ENCODE data around the gene N4BP3.
"Not testable (repeated sequence)": the region's sequence is repeated elsewhere in the genome, so short reads cannot be mapped to it uniquely, and the experiment has no call there.

Gene N4BP3, protein sequence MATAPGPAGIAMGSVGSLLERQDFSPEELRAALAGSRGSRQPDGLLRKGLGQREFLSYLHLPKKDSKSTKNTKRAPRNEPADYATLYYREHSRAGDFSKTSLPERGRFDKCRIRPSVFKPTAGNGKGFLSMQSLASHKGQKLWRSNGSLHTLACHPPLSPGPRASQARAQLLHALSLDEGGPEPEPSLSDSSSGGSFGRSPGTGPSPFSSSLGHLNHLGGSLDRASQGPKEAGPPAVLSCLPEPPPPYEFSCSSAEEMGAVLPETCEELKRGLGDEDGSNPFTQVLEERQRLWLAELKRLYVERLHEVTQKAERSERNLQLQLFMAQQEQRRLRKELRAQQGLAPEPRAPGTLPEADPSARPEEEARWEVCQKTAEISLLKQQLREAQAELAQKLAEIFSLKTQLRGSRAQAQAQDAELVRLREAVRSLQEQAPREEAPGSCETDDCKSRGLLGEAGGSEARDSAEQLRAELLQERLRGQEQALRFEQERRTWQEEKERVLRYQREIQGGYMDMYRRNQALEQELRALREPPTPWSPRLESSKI

DNA sequence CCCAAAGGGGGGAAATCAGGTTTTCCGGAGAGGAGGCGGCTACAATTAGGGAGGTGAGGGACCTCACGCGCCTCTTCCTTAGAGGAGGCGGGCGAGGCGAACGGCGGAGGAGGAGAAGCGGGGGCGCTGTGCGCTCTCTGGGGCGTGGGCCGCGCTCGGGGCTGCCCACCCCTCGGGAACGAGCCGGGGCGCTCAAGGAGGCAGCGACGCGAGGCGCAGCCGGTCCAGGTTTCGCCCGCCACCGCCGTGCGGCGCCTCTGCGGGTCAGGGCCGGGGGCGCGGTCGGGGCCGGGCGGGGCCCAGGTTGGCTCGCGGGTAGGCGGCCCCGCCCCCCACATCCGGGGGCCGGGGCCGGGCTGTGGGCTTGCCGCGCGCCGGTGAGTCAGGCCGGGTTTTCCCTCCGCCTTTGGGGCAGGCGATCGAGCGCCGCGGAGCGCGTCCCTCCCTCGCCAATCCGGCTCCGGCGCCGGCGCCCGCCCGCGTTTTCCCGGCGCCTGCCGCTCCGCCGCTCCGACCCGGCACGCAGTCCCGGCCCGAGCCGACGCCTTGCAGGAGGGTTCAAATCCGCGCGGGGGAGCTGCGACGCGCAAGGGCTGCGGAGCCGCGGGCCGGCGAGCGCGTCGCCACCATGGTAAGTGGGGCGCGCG is at the start of gene N4BP3:
Gene N4BP3 (plus strand): TSS at position 392 of the 647 bp plus-strand sequence. CDS start 6,052 bp downstream, outside the sequence.
- DNase-seq (ENCODE audit: low read depth) = no peak

DNA sequence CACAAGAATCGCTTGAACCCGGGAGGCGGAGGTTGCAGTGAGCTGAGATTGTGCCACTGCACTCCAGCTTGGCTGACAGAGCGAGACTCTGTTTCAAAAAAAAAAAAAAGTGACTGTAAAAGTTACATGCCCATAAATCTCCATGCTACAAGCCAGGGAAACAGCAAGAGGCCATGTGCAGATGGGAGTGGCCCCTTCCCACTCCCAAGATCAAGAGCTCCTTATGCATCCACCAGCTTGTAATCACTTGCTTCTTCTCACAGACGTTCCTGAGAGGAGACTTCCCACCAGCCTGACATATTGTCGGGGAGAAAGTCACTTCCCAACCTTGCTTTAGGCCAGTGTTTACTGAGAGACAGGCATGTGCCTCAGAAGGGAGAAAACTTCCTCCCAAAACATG is 45.6 kb upstream of the N4BP3 start:
- DNase-seq (ENCODE audit: low read depth) = no peak

DNA sequence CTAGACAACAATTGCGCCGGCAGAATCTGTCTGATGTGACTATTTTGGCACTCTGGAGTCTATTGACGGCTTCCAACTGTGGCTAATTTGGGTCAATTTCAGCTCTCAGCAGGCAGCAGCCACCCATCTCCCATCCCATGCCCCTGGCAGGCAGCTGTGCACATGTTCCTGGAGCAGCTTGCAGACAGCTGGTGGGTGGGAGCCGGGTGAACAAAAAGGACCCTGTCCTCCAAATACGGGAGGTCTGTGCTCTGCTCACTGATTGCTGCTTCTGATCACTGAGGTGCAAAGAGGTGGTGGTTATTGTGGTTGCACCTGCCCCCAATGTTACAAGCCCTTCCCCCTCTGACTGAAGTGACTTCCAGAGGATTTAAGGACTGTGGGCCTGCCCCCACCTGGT is 45.0 kb upstream of the N4BP3 start:
- DNase-seq (ENCODE audit: low read depth) = no peak

DNA sequence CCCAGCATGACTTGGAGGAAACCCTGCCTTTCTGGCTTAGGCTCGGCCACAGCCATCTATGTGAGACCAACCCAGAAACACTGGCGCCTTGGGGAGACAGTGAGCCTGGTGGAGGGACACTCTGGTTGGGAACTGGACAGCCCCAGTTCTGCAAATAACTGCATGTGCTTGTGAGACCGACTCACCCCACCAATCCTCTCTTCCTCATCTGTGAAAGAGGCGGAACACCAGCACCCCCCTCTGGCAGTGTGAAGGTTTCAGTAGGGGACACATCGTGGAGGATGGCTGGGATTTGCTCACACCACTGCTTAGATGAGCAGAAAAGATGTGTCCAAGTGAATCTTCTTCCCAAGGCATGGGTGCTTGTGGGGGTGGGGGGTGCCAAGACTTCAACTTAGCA is 43.4 kb upstream of the N4BP3 start:
- DNase-seq (ENCODE audit: low read depth) = no peak

DNA sequence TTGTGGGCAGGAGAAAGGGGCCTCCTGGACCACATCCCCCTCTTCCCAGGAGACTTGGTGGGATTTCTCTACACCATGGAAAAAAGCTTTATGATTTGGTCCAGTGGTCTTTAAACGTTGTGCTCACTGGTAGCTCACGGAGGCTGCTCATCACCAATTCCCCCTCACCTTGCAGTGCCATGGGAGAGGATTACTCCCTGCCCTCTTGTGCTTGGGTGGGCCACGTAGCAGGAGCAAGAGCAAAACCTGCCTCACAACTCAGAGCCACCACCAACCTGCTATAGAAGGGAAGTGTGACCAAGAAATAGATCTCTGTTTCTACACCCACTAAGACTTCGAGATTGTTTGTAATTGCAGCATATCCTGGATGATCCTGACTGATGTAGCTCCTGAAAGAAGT is 42.2 kb upstream of the N4BP3 start:
- no peak for DNase-seq (ENCODE audit: low read depth)

DNA sequence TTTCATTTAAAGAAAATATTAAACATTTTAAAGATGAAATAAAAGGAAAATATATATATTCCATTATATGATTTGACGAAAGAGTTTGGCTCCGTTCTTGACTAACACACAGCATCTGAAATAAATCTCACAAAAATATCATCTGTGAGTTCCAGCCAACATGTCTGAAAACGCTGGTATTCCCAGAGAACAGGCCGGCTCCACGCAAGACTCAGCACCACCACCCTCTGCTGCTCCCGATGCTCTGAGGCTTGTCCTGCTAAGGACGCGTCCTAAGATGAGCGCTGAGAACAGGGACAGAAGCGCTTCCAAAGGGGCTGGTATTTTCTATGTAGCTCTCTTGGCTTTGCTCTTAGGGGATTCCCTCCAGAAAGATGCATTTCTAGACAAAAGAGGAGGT is 40.6 kb upstream of the N4BP3 start:
- no peak for DNase-seq (ENCODE audit: low read depth)

DNA sequence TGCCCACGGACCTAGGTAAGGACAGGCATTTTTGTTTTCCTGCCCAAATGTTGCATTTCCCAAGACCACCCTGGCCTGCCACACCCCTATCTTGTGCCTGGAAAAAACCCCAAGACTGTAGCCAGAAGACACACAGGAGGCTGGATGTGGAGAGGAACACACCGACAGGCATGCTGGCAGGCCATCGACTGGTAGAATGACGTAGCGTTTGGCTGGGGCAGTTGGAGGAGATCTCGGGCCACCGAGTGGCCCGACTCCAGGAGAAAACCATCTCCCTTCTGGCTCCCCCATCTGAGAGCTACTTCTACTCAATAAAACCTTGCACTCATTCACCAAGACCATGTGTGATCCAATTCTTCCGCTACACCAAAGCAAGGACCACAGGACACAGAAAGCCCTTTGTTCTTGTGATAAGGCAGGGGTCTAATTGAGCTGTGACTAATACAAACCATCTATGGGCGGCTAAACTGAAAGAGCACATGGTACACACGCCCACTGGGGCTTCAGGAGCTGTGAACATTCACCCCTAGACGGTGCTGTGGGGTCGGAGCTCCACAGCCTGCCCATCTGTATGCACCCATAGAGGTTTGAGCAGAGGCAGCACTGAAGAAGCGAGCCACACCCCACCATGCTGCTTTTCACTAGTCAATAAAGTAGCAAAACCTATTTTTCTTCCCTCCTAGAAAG is 38.9 kb upstream of the N4BP3 start:
- DNase-seq (ENCODE audit: low read depth) = no peak

DNA sequence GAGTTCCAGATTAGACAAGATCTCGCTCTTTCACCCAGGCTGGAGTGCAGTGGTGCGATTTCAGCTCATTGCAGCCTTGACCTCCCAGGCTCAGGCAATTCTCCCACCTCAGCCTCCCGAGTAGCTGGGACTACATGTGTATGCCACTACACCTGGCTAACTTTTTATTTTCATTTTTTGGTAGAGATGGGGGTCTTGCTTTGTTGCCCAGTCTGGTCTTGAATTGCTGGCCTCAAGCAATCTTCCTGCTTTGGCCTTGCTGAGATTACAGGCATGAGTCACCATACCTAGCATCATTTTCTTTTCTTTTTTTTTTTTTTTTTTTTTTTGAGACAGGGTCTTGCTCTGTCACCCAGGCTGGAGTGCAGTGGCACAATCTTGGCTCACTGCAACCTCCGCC is 36.4 kb upstream of the N4BP3 start:
- DNase-seq (ENCODE audit: low read depth) = not testable (repeated sequence)

DNA sequence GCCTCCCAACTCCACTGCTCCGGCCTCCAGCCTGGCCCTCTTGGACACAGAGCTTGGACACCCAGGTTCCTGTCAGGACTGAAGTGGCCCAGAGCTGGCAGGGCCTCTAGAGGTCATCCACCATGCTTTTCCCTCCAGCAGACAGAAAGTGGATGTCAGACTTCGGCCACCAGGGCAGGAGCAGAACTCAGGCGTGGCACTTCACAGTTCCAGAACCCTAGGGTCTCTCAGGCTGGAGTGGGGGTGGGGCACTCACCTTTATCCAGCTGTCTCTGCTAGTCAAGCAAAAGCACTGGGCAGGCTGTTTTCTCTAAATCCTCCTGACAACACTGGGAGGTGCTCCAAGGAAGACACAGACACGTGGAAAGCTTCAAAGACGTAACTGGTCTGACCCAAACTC is 35.6 kb upstream of the N4BP3 start:
- DNase-seq (ENCODE audit: low read depth) = no peak

DNA sequence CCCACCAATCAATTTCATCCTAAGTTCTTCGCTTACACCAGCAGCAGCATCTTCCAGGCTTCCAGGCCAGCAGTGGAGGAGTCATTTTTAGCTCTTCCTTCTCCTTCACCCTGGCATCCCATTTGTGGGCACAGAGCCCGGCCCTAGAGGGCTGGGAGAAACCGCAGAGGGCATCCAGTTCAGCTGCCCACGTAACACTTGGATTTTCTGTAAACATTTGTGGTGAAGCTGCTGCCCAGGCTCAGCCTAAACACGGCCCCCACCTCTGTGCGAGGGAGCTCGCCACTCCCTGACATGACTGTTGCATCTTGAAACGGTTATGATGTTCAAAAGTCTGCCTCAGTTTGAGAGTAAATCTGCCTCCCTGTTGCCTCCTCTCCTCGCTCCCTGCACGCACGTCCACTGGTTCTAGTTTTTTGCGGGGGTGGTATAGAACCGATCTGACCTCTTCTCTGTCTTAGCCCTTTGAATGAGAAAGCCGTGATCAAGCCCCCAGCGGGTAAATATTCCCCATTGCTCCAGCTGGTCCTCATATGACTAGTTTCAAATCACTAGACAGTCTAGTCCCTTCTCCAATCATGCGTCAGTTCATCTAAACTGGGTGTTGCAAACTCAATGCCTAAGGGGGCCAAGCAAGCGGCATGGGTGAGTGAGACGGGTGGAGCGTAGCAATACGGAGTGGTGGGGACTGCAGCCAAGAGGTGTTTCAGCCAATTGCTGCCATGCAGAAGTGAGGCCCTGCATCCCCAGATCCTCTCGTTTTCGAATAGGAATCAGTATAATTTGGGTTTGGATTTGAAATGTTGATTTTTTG is 34.9 kb upstream of the N4BP3 start:
- peak; percentile 14 for DNase-seq (ENCODE audit: low read depth)

DNA sequence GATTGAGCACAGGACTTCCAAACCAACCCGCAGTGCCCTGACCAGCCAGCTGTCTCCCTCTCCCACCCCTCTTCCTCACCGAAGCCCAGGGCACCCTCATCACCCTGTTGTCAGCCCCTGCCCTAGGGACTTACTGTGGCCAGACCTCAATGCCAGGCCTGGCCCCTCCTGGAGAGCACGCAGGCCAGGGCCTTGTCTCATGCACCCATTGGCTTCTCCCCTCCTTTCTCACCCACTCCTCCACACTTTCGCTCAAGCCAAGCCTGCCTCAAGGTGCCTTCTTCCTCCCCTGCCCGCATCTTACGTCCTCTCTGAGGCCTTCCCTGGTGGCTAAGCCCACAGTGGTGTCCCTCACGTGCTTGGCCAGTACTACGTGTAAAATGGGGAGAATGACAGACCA is 33.3 kb upstream of the N4BP3 start:
- DNase-seq (ENCODE audit: low read depth) = no peak

DNA sequence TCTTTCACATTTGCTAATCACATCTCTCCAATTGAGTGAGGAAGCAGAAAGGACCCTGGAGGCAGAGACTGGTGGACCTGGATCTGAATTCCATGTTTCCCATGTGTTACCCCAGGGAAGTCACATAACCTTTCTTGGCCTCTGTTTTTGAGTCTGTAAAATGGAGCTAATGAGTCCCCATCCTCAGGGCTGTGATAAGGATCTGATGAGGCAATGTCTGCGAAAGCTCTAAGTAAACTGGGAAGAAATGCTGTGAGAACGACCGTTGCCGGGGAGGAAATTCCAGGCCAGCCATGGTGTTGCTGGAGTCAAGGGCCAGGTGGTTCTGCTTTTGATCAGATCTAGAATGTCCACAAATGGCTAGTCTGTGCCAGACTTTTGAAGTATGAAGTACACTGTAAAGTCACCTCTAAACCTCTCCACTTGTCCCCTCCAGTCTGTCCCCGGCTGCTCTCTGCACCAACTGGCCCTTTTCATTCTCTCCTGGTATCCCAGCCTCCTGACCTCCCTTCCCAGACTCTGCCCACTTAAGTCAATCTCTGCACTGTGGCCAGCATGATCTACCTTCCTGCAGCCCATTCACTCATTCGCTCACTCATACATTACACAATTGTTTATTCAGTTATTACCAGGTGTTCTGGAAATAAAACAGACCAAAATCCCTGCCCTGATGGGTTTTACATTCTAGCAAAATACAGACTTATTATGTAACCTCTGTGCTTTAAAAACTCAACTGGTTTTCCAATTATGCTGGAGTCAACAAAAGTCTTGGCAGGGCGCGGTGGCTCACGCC is 32.5 kb upstream of the N4BP3 start:
- no peak for DNase-seq (ENCODE audit: low read depth)

DNA sequence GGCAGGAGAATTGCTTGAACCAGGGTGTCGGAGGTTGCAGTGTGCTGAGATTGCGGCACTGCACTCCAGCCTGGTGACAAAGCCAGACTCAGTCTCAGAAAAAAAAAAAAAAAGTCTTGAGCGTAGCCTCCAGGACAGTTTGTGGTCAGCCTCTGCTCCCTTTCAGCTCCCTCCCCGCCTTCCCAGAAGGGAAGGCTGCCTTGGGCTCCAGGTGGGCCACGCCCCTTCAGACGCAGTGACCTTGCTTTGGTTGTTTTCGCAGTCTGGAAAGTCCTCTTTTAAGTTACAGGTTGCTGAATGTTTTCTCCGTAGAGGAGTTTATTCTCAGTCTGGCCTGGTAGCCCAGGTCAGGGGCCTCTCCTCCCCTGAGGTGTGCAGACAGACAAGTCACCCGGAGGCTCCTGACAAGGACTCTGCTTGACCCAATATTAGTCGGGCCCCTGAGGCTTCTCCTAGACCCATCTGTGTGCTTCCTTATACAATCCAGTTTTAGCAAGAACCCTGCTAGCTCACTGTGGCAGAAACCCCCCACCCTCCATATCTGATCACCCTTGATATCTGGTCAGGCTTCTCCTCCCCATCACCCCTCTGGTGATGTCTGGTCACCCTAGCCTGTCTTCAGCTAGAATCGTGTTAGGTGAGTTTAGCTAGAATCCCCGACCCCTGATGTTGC is 31.6 kb upstream of the N4BP3 start:
- DNase-seq (ENCODE audit: low read depth) = no peak

DNA sequence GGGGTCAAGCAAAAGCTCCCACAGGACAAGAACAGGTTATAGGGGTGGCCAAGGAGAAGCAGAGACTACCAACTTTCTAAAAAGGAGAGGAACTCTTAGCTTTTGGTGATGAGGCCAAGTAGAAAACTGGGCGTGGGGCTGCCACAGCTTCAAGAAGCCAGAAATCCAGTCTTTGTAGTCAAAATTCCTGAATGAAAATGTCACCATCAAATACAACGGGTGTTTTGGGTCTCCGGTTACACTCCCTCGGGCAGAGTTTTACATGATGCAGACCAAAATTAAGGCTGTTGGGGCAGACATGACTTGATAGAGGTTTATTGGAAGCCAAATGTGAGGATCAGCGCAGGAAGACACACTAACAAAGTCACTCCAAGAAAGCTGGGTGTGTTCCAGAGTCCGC is 29.4 kb upstream of the N4BP3 start:
- no peak for DNase-seq (ENCODE audit: low read depth)

DNA sequence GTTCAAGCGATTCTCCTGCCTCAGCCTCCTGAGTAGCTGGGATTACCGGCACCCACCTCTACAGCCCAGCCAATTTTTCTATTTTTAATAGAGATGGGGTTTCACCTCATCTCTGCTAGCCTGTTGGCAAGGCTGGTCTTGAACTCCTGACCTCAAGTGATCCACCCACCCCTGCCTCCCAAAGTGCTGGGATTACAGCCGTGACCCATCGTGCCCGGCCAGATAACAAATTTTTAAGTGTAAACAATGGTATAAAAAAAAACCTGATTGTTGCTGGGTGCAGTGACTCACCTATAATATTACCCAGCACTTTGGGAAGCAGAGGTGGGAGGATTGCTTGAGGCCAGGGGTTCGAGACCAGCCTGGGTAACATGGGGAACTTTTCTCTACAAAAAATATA is 28.0 kb upstream of the N4BP3 start:
- DNase-seq (ENCODE audit: low read depth) = no peak

DNA sequence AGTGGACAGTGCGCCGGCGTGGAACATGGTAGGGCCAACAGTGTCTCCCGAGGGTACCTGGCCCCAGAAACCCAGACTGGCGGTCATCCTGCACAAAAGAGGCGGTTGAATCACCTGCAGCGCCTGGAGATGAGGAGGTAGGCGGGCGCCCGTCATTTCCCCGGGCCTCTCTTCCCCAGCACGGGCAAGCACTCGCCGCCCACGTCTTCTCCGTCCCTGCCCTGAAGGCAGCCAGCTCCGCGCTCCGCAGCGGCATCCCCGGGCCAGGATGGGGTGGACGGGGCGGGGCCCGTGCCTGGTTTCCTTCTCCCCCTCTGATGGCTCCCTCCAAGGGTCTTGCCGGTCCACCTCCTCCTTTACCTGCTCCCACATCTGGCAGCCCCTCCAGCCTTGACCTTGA is 27.1 kb upstream of the N4BP3 start:
- DNase-seq (ENCODE audit: low read depth) = no peak

DNA sequence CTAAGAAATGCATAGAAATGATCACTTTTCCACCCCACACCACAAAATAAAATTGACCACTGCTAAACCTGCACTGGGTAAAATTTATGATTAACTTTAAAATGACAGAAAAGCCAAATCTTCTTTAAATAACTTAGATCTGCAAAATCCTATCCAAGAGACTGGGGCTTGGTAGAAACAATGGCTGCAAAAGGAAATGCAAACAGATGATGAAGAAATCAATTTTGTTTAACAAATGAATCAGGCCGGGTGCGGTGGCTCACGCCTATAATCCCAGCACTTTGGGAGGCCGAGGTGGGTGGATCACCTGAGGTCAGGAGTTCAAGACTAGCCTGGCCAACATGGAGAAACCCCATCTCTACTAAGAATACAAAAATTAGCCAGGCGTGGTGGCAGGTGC is 26.1 kb upstream of the N4BP3 start:
- not testable (repeated sequence) for DNase-seq (ENCODE audit: low read depth)

DNA sequence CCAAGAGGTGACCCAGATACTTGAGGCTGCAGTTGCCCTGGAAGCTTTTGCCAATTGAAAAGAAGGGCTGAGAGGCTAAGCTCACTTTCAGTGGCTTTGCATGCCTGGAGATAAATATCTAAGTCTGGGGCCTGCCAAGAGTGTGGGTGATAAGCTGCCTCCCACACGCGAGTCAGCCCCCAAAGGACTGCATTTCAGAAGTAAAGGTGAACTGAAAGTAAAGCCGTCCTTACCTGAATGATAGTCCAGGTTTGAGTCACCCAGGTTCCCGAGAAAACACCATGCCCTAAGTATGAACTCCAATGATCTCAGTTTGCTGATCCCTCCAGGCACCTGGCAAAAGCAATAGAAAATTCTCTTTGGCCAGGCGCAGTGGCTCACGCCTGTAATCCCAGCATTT is 22.5 kb upstream of the N4BP3 start:
- no peak for DNase-seq (ENCODE audit: low read depth)

DNA sequence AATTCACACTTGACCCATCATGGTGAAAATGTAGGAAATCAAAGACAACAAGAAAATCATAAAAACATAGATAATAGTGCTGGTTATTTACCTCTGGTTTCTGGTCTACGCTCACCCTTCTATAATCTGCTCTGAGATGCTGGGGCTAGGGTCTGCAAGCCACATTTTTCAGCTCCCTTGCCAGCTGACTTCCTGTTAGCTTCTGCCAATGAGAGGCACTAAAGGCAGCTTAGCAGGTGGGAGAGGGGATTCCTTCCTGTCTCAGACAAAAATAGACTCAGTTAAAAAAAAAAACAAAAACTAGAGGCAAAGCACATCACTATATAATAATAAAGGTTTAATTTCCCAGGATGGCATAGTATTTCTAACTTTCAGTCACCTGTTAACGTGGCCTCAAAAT is 20.2 kb upstream of the N4BP3 start:
- no peak for DNase-seq (ENCODE audit: low read depth)

DNA sequence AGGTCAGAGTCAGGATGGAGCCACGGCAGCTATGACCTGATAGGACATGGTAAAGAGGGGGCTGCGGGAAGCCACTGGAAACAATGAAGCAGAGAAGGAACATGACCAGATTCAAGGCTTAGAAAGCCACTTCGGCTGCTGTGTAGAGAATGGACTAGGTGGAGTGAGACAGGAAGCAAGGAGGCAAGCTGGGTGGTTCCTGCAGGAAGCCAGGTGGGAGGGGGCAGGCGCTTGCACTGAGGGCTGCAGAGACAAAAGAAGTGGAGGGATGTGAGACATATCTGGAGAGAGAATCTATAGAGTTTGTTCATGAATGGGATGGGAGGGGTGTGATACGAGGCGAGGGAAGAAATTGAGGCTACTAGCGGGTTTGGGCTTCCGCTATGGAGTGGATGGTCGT is 19.0 kb upstream of the N4BP3 start:
- DNase-seq (ENCODE audit: low read depth) = no peak

DNA sequence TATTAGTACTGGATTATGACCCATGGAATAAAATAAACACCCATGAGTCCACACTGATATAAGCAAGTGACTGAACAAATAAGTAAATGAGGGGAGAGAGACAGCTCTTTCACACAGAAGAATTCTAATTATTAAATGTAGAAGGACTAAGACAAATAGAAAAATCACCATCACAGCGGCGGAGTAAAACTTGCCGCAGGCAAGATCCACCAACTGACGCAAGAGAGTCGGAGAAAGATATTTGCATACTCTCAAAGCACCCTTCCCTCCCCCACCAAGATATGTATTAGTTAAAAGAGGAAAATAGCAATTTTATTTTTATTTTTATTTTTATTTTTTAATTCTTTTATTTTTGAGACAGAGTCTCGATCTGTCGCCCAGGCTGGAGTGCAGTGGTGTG is 14.6 kb upstream of the N4BP3 start:
- no peak for DNase-seq (ENCODE audit: low read depth)

Data from fibroblast of the conjunctiva (primary cell).